Fibroblast of upper back skin (primary cell): Measurements from ENCODE around the gene METTL6.
"Not testable (repeated sequence)": the region's sequence is repeated elsewhere in the genome, so short reads cannot be mapped to it uniquely, and the experiment has no call there.

Experiments
- DNase-seq: peaks from one replicate; pipeline ENCODE4 v3.0.0-alpha.2; 2013

The METTL6 gene

DNA sequence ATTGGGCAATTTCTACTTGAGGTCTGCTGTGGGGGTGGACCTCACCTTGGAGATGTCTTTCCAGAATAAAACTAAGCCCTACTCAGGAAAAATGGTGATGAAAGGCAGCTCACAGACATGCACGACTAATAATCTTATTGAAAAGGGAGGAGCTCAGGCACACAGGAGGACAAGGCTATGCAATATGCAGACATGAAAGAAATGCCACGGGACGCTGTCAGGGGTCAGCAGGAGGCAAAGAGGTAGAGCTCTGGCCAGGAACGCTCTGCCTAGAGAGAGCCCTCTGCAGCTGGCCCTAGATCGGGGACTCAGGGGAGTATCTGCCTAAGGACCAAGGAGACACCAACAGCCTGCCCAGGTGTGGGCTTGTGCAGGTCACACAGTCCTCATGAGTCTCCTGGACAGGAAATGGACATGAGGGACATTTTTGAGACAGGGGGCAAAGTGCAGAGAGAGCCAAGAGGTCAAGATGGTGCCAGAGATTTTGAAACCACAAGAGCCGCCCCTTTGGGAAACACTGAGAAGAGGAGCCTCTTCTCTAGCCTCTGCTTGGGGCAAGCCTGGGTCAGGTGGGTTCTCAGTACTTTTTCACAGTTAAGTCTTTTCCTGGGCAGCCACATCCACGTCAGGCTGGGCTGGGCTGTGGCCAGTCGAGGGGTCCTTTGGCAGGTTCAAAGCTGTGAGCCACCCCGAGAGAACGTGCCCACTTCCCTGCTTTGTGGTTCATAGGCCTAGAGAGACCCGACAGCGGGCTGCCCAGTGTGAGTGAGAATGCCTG, 23.3 kb upstream of the METTL6 start:
- DNase-seq = no peak

DNA sequence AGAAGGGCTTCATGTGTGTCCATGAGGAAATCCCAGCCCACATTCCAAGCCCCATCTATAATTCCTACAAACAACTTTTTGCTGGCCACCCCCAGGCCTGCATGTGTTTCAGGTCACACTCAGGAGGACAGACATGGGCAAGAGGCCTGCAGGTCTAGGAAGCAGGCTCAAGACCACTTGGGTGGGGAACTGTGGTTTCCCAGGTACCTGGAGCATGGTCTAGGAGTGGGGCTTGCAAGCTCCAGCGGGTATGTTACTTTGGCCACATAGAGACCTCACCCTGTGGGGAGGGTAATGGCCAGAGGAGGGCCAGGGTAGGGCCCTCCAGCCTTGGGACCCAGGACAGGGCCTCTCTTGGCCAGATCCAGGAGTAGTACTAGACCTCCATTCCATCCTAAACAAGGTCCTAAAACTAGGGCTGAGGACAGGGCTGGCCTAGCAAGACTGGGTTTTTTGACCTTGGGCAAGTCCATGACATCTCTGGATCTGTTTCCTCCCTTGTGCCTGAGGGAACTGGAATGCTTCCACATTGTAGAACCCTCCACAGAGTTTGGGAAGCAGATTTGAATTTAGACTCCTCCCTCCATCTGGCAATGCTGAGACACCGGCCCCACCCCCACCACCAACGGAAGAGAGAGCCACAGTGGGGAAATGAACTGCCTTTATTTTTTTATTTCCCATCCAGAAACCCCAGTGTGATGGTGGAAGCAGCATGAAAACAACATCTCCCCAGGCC, 22.3 kb upstream of the METTL6 start:
- DNase-seq = no peak

DNA sequence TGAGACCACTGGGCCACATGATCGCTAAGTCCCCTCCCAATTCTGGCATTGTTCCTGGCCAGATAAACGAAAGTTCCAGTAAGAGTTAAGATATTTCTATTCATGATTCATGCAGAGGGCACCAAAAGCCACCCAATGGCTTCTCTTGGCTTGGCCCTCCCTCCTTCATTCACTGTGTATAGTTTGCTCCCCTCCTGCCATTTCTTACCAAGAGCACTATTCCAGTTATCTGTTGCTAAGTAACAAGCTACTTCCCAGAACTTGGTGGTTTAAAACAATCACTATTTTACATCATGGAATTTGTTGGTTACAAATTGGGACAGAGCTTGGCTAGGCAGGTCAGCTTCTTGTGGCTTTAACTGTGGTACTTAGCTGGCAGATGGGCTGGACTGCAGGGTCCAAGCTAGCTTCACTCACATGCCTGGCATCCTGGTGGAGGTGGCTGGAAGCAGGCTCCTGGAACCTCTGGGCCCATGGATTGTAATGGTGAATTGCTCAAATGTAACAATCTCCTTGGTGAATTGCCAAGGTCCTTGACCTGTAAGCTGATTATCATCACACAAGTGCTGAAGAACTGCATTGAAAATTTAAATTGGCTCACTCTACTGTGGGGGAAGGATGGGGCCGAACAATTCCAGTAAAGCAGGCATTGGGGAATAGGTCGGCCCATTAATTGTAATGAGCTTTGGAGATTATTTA, 16.6 kb upstream of the METTL6 start:
- no peak for DNase-seq

DNA sequence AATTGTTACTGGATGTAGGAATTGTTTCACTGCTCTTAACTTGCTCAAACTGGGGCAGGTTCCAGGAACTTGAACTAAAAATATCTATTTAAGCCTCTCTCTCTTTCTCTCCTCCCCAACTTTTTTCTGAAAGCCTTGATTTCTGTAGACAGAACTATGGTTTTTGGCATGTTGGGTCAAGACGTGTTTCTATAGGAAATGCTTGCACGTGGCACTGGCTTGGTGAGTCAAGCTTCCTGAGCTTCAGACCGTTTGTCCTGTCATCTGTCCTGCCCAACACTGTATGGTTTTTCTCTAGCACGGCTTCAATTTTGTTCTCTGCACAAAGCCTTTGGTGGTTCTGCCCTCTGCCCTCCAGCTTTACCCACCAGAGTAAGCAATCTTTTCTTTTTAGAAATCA, 13.5 kb upstream of the METTL6 start:
- no peak for DNase-seq

DNA sequence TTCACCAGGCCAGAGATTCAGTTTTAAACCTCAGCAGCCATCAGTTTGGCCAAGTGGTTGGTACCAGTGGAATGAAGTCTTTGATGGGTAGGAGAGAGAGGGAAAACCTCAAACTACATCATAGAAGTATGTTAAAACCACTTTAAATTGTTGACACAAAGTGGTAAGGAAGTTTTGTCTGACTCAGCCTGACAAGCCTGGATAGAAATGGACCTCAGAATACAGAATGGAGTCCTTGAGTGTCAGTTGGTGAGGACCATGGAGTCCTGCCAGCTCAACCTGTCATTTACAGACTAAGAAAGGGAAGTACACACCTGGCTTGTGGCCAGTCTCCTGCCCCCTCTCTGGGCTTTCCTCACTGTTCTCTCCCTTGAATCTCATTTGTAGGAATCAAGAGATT, 12.1 kb upstream of the METTL6 start:
- no peak for DNase-seq

DNA sequence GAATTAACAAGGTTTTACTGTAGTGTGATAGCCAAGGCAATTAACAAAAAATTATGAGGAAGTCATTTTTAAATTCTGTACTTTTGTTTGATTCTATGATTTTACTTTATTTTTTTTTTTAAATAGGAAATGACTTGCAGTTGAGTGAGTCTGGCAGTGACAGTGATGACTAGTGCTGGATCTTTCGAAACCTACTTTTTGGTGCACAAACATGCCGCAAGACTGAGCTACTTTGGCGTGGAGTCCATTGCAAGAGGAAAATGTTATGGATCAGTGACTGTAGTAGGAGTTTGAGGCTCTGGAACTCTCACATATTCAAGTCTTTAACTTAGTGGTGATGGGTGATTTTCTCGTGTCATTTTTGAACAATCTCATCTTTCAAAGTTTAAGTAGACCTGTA, 11.6 kb upstream of the METTL6 start:
- peak; percentile 37 for DNase-seq

DNA sequence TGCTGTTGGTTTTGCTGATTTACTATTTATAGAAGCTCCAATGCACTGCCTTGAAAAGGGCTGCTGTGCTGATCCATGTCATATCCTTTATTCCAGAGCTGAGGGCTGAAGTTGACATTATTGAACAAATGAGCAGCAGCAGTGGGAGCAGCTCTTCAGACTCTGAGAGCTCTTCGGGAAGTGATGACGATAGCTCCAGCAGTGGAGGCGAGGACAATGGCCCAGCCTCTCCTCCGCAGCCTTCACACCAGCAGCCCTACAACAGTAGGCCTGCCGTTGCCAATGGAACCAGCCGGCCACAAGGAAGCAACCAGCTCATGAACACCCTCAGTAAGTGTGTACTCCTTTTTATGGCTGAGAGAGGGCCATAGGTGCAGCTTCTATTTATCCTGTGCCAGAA, 8.9 kb upstream of the METTL6 start:
- DNase-seq = no peak

DNA sequence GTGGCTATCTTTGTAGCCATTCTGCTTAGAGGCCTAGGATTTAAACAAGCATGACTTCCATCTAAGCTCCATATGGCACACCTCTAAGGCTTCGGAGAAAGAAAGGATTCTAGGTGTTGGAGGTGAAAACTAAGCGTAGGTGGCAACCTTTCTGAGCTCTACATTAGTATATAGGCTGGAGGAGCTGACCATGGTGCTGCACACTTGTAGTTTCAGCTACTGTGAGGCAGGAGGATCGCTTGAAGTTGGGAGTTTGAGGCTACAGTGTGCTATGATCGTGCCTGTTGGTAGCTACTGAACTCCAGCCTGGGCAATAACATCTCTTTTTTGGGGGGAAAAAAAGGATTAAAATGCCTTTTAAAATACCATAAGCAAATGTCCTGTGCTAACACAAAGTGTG, 7.4 kb upstream of the METTL6 start:
- no peak for DNase-seq

DNA sequence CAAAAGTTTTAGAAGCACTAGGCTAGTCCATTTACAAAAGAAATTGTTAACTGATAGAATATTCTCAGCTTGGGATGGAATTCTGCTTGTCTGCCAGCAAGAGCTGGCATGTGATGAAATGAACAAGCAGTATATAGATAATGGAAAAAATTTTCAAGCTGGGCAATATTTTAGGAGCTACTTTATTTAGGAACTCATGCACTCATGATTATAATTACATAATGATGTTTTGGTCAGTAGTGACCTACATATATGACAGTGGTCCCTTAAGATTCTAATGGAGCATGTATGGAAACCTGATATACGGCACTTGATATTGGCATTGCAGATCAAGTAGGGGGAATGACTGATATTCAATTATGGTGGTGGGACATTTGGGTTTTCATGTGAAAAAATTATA, 6.2 kb upstream of the METTL6 start:
- no peak for DNase-seq

DNA sequence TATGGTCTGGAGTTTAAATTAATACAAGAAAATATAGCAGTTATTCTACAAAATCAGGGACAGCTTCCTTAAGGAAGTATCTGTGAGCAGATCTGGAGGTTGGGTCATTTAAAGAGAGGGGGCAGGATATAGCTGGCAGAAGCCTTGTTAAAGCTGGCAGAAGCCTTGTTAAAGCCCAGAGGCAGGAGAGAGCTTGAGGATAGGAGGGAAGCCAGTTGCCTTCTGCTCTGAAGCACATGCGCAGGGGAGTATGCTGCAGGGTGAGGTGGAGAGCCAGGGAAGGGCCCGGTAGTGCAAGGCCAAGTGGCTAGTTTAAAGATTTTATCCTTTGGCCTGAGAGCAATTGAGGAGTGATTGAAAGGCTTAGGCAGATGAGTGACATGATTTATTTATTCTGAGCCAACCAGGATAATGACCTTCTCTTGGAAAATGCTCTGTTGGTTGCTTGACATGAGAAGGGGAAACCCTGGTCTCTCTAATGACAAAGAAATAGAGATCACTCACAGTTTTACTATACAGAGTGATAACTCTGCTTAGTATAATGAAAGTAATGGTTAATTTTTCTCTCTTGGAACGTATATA, 4.0 kb upstream of the METTL6 start:
- DNase-seq = no peak

DNA sequence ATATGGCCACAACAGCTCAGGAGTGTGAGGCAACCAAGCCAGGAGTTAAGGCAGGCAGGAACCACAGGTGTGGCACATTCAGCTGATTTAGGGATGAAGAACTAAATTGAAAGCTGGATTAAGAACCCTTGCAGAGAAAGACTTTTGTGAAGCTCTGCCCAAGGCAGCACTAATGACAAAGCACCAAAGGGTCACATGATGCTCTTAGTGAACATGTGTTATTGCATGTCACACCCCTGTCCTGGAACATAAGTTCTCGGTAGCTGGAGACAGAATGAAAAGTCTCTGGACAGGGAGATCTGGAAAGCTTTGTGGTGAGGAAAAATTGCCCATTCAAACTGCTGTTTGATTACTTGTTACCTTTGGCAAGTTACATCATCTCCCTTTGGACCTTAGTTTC, 3.3 kb upstream of the METTL6 start:
- no peak for DNase-seq

DNA sequence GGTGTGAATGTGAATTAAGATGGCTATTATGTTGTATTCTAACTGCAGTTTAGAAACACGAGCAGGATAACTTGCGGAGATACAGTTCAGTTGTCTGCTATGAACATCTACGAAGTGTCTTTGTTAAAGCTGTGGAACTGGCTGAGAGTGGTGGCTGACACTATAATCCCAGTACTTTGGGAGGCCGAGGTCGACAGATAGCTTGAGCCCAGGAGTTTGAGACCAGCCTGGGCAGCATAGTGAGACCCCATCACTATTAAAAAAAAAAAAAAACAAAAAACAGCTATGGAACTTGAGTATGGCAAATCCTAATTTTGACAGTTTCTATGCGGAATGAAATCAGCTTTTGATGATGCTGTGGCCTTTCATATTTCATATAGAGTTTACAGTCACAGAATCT, 1.7 kb upstream of the METTL6 start:
- DNase-seq = no peak

DNA sequence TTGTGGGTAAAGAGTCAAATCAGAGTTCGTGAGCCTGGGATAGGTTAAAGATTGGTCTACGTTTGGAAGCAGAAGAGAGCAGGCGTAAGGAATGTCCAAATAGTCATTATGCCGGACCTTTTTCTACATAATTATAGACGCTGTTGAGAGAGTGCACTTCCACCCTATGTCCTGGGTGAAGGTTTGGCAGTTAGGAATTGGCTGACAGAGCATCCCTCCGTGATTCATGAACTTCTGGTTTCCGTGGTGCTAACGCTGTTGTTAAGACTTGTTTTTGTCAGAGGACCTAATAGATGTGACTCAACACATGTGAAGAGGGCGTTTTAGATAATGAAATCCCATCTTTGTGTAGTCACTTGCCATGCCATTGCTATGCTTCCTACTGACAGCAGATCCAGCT, 1.2 kb upstream of the METTL6 start:
- no peak for DNase-seq

DNA sequence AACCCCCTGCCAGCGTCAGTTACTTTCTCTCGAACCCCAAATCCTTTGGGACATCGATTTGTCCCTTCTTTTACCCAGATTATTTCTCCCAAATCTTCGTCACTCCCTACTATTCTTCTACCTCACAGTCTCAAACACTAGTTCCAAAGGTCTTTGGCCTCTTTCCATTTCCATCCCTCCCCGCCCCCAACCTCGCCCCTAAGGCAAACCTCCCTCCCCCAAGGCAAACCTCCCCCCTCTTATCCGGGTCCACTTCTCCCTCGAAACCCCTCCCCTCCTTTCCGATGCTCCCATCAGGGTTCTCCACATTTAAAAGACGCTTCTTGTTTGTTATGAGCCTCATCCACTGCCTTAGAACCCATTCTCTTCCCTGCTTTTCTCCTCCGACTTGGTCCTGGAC, 637 bp upstream of the METTL6 start:
- DNase-seq = no peak

DNA sequence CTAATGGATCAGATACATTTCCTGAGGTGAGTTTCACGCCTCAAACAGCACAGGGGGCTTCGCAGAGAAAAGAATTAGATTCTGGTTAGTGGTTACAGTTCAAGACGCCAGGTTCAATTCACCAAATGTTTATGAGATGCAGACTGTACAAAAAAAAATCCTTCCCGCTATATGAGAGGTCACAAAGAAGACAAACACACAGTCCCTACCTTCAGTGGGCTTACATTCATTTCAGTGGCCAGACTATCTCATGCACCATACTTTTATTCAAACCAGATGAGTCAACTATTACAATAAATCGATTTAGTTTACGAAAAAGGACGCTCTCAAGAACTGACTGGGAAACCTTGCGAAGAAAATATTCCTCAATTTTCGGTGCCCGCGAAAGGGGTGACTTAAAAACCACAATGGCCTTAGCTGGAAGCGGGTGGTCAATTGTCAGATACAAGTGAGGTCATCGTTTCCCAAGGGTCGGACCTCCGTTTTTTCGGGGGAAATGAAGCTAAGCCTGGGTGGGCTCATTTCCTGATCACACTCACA, 695 bp downstream of the METTL6 start:
- DNase-seq = no peak

DNA sequence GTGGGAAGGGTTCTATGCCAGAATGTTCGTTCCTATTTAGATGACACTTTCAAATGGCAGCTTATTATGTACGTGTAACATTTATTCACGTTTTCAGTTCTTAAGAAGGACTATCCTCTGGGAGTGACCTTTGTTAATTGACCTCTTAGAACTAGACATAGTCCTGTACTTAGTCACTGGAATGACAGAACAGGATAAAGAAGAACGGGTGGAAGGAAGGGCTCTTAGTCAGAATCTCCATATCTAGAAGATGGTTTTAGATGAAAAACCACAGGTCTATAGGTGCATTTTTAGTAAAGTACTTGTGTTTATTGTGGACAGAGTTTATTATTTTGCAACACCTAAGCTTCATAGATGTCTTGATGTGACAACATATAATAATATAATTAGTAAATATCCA, 6.5 kb downstream of the METTL6 start:
- DNase-seq = no peak

DNA sequence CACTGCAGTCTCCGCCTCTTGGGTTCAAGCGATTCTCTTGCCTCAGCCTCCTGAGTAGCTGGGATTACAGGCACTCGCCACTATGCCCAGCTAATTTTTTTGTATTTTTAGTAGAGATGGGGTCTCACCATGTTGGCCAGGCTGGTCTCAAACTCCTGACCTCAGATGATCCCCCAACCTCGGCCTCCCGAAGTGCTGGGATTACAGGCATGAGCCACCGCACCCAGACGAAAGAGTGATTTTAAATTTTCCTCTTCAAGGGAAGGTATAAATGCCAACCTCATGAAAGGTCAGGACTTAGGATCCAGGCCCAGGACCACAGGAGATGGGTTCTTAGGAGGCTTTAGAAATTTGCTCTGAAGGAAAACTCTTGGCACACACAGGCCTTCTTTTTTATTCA, 16.4 kb downstream of the METTL6 start:
- DNase-seq = not testable (repeated sequence)

DNA sequence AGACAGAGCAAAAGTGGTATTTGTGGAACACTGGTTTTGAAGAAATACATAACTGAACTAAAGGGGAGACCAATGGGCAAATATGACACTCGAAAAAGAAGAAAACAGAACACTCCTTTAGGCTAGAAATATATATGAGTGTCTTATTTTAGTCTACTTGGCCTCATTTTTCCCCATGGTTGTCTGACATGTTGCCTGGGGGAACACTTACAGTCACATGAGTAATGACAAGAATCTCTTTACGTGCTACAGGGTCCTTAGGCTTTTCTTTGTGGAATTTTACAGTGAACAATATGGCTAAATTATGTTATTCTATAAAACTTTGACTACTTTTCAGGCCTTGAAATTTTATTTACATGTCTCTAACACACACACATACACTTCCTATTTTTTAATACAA, 17.6 kb downstream of the METTL6 start:
- DNase-seq = no peak

DNA sequence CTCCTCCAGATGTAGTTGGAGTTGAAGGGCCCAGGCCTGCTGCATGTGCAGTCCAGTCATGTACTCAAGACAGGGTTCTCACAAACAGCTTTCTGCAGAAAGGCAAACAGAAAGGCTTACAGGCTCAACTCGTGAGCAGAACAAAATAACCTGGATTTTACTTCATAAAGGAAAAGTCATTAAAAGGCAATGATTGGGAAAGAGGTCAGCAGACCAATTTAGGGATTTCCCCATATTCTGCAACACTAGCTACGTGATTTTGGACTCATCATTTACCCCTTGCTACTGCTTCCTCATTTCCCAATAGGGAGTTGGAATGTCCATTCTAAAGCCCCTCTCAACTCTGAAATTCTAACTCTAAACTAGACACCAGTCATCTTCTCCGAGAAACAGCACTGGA, 18.1 kb downstream of the METTL6 start:
- no peak for DNase-seq

DNA sequence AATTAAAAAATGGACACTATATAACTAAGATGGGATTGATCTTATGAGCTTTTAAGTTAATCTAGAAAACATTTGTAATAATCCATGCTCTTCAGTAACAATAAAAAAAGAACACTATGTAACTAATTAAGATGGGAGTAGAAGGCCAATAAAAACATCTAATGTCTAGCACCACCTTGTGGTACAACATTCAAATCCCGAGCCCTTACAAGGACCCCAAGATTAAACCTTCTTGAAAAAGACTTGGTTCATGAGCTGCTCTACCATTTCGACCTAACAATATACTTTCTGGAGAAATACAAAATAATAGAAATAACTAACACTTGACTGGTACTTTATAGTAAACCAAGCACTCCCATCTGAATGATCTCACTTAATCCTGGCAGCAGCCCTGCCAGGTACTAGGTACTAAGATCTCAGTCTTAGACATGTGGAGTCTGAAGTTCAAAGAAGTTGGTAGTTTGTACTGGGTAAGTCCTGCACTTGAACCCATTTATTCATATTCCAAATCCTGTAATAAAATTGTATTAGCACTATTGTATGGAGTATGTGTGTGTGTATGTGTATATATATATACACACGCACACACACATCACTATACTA, 21.8 kb downstream of the METTL6 start:
- peak; percentile 60 for DNase-seq

DNA sequence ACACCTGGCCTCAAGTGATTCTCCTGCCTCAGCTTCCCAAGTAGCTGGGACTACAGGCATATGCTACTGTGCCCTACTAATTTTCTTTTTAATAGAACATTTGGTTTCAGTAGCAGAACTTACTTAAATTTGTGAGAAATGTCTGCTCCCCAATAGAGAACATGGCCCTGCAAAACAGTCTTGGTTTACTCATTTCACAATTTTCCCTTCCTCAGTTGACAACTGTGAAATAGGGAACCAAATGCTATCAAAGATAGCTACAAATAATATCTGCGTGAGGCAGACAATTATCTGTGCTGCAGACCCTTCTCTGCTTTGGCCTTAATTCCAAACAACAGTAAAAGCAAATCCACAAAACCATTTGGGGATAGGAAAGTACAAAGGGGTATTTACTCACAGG, 22.6 kb downstream of the METTL6 start:
- DNase-seq = no peak

DNA sequence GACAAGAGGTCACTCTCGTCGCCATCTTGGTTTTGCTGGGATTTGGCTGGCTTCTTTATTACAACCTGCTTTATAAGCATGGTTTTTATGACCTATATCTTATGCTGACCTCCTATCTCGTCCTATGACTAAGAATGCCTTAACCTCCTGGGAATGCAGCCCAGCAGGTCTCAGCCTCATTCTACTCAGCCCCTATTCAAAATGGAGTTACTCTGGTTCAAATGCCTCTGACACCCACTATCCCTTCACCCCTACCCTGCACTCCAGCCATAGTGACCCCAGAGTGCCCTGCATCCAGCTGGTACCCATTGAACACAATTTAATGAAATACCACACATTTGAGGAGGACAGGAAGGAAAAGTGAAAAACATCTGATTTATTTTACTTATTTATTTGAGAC, 23.4 kb downstream of the METTL6 start:
- no peak for DNase-seq

DNA sequence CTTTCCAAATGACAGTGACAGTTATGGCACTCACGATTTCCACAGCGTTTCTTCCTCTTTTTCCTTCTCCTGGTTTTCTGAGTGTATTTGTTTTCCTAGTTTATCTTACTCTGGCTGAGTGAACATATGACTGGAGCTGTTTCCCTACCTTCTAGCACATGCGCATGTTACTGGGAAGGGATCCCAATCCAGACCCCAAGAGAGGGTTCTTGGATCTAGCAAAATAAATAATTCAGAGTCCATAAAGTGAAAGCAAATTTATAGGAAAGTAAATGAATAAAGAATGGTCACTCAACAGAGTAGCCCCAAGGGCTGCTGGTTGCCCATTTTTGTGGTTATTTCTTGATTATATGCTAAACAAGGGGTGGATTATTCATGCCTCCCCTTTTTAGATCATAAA, 23.8 kb downstream of the METTL6 start:
- DNase-seq = no peak
